ENCODE results near the gene PCNX2.
A peak's percentile ranks its signal among the peaks of the same experiment; 100 is the strongest.

The PCNX2 gene

DNA sequence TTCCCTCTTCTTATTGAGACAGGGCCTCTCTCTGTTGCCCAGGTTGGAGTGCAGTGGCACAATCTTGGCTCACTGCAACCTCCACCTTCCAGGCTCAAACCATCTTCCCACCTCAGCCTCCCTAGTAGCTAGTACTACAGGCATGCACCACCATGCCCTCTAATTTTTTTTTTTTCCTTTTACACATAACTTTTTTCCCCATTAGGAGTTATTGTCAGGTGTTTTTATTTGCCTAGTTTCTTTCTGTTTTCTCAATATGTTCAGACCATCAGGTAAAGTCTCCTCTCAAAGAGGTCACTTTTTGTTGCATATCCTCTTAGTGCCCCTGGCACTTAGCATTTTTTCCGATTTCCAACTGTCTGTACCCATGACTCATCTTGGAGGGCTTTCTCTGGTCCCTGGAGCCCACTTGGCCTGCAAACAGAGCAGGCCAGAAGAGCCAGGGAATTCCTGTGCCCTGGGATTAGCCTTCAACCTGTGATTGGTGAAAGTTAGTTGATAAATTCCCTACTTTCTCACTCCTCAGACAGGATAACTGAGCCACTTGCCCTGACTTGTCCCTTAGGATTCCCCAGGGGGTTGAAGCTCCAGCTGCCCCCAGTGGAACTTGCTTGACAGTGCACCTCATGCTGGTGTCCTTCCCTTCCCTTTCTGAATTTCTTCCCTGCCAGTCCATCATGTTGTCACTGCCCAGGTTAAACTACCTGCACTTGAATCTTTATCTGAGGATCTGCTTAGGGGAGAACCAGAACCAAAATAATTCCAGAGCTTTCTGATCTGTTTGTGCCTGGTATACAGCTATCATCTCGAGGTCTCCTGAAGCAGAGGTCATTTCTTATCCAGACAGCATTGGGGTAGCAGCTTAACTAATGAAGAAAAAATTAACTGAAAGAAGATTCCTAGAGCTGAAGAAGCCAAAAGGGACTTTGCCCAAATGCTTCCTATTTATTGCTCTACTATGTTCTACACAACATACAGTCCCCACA, 342.7 kb downstream of the PCNX2 start (continued):
- TF ChIP-seq, protein P1, sequence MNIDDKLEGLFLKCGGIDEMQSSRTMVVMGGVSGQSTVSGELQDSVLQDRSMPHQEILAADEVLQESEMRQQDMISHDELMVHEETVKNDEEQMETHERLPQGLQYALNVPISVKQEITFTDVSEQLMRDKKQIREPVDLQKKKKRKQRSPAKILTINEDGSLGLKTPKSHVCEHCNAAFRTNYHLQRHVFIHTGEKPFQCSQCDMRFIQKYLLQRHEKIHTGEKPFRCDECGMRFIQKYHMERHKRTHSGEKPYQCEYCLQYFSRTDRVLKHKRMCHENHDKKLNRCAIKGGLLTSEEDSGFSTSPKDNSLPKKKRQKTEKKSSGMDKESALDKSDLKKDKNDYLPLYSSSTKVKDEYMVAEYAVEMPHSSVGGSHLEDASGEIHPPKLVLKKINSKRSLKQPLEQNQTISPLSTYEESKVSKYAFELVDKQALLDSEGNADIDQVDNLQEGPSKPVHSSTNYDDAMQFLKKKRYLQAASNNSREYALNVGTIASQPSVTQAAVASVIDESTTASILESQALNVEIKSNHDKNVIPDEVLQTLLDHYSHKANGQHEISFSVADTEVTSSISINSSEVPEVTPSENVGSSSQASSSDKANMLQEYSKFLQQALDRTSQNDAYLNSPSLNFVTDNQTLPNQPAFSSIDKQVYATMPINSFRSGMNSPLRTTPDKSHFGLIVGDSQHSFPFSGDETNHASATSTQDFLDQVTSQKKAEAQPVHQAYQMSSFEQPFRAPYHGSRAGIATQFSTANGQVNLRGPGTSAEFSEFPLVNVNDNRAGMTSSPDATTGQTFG (tag by site-specific recombination; IDR thresholded peaks at IDR 0.05; ENCODE audit: borderline replicate concordance) = no peak
- TF ChIP-seq ZNF341 (tag by site-specific recombination; IDR thresholded peaks at IDR 0.05; ENCODE audit: low read depth) (peak; percentile 40; the same call in 1 of the 2 replicates), ZNF629 (tag by site-specific recombination; IDR thresholded peaks at IDR 0.05) (peak; percentile 58; the same call in 1 of the 2 replicates), ZNF548 (tag by site-specific recombination; IDR thresholded peaks at IDR 0.05) (no peak), ZNF146 (tag by site-specific recombination; IDR thresholded peaks at IDR 0.05) (no peak), ZSCAN16 (tag by site-specific recombination; IDR thresholded peaks at IDR 0.05) (no peak), GFI1B (tag by site-specific recombination; IDR thresholded peaks at IDR 0.05) (no peak), ZNF501 (tag by site-specific recombination; IDR thresholded peaks at IDR 0.05) (no peak; the same call in 1 of the 2 replicates), ZNF626 (tag by site-specific recombination; IDR thresholded peaks at IDR 0.05) (no peak), ZNF660 (tag by site-specific recombination; IDR thresholded peaks at IDR 0.05) (peak; percentile 71), MYNN (tag by site-specific recombination; IDR thresholded peaks at IDR 0.05; ENCODE audit: borderline replicate concordance) (no peak), ZNF302 (tag by site-specific recombination; IDR thresholded peaks at IDR 0.05; ENCODE audit: low read depth) (no peak), ZNF221 (tag by site-specific recombination; IDR thresholded peaks at IDR 0.05; ENCODE audit: borderline replicate concordance) (no peak), ZBTB7A (tag by site-specific recombination; IDR thresholded peaks at IDR 0.05; ENCODE audit: low read depth) (no peak), KLF8 (tag by site-specific recombination; IDR thresholded peaks at IDR 0.05) (no peak), ZNF843 (tag by site-specific recombination; IDR thresholded peaks at IDR 0.05) (0 out of 2 replicates have a peak, but pooled peaks have one; percentile 58), ZBTB20 (tag by site-specific recombination; IDR thresholded peaks at IDR 0.05) (no peak; the same call in 1 of the 2 replicates), BCL11A (tag by site-specific recombination; IDR thresholded peaks at IDR 0.05; ENCODE audit: low read depth) (no peak), MEIS1 (CRISPR knock-in tag; IDR thresholded peaks at IDR 0.05; ENCODE audit: borderline replicate concordance) (no peak), ZNF549 (tag by site-specific recombination; IDR thresholded peaks at IDR 0.05) (no peak), ZBTB17 (tag by site-specific recombination; IDR thresholded peaks at IDR 0.05) (peak; percentile 76), ZNF26 (tag by site-specific recombination; IDR thresholded peaks at IDR 0.05) (no peak), ZNF16 (tag by site-specific recombination; IDR thresholded peaks at IDR 0.05; ENCODE audit: low read depth) (no peak), ZNF155 (tag by site-specific recombination; IDR thresholded peaks at IDR 0.05) (no peak), OVOL3 (tag by site-specific recombination; IDR thresholded peaks at IDR 0.05) (no peak), ZNF138 (tag by site-specific recombination; IDR thresholded peaks at IDR 0.05; ENCODE audit: borderline replicate concordance) (no peak), HOXA7 (CRISPR knock-in tag; IDR thresholded peaks at IDR 0.05; ENCODE audit: borderline replicate concordance) (no peak), KLF16 (tag by site-specific recombination; IDR thresholded peaks at IDR 0.05) (no peak), SCRT2 (tag by site-specific recombination; IDR thresholded peaks at IDR 0.05) (no peak), YY1 (tag by site-specific recombination; IDR thresholded peaks at IDR 0.05) (no peak), PATZ1 (tag by site-specific recombination; IDR thresholded peaks at IDR 0.05) (peak; percentile 28; the same call in 1 of the 2 replicates), ZNF654 (tag by site-specific recombination; IDR thresholded peaks at IDR 0.05; ENCODE audit: low read depth) (no peak)
- TF ChIP-seq, protein P2, sequence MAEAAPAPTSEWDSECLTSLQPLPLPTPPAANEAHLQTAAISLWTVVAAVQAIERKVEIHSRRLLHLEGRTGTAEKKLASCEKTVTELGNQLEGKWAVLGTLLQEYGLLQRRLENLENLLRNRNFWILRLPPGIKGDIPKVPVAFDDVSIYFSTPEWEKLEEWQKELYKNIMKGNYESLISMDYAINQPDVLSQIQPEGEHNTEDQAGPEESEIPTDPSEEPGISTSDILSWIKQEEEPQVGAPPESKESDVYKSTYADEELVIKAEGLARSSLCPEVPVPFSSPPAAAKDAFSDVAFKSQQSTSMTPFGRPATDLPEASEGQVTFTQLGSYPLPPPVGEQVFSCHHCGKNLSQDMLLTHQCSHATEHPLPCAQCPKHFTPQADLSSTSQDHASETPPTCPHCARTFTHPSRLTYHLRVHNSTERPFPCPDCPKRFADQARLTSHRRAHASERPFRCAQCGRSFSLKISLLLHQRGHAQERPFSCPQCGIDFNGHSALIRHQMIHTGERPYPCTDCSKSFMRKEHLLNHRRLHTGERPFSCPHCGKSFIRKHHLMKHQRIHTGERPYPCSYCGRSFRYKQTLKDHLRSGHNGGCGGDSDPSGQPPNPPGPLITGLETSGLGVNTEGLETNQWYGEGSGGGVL (tag by site-specific recombination; IDR thresholded peaks at IDR 0.05) = no peak
